Gastrocnemius medialis (tissue), 4 donors: Measurements from ENCODE around the gene TNFRSF13B. TPM values are rescaled to one million over a fixed set of nuclear protein-coding genes. Genes with fewer than 3 reads are reported as not detected.

Experiments
- ATAC-seq, 2 donors: fragments of 150-250 bp; one replicate each; pipeline ENCODE4 v1.9.1; 2016
- DNase-seq, 2 donors: peaks; one replicate each; pipeline ENCODE4 v3.0.0-alpha.2; 2019
- H3K27ac ChIP-seq, 4 donors: fragments of 200-600 bp; sonication (generic); 1 replicate in 1 of 4; 2 replicates in 3 of 4; pipeline ENCODE4 v1.5.1; 2016 to 2018; ENCODE audit warnings: mild to moderate bottlenecking in 2 of 4, moderate library complexity in 1 of 4
- H3K27me3 ChIP-seq, 3 donors: fragments of 200-600 bp; sonication (generic) in 2 of 3; 1 replicate in 1 of 3; 2 replicates in 2 of 3; pipeline versions ENCODE4 v1.5.1 to v1.6.0; 2016 to 2019; ENCODE audit warnings: mild to moderate bottlenecking in 1 of 3, moderate library complexity in 1 of 3
- H3K36me3 ChIP-seq, 2 donors: fragments of 200-600 bp; sonication (generic) in 1 of 2; one replicate each; pipeline ENCODE4 v1.5.1; 2017 to 2018
- H3K4me1 ChIP-seq, 2 donors: fragments of 200-600 bp; sonication (generic) in 1 of 2; one replicate each; pipeline ENCODE4 v1.5.1; 2016 to 2017; ENCODE audit warnings: mild to moderate bottlenecking in 2 of 2
- H3K4me3 ChIP-seq, 4 donors: fragments of 200-600 bp; sonication (generic) in 3 of 4; 1 replicate in 1 of 4; 2 replicates in 3 of 4; pipeline ENCODE4 v1.5.1; 2016 to 2019; ENCODE audit warnings: mild to moderate bottlenecking in 2 of 4
- H3K9me3 ChIP-seq, 3 donors: fragments of 200-600 bp; sonication (generic) in 2 of 3; 1 replicate in 1 of 3; 2 replicates in 2 of 3; pipeline ENCODE4 v1.5.1; 2016 to 2019
- CTCF ChIP-seq, 5 experiments: fragments of 450-650 bp in 3 of 5; fragments of 200-600 bp in 2 of 5; sonication (generic) in 2 of 5; IDR thresholded peaks in 4 of 5; conservative IDR thresholded peaks in 1 of 5; 1 replicate in 4 of 5; 2 replicates in 1 of 5; pipeline ENCODE4 v1.5.1; 2016 to 2019; ENCODE audit warnings: antibody characterized with exemption in 5 of 5, mild to moderate bottlenecking in 3 of 5, moderate library complexity in 3 of 5
- POLR2A ChIP-seq, 2 donors: fragments of 450-650 bp; IDR thresholded peaks; one replicate each; pipeline ENCODE4 v1.6.1; 2017; ENCODE audit warnings: antibody characterized with exemption in 2 of 2, mild to moderate bottlenecking in 2 of 2, moderate library complexity in 2 of 2
- in situ Hi-C, 4 donors: fragments of 200-750 bp; cut with MboI; loops; one replicate each; pipeline versions ENCODE4 v1.15.0 to v1.8.0; 2017; ENCODE audit warnings: low sequenced_read_pairs in 4 of 4
- intact Hi-C: fragments of 100-400 bp; cut with DNase I; formaldehyde crosslinking; loops from one replicate; pipeline ENCODE4 v1.15.1; 2023; ENCODE audit warnings: low total_unique reads
- total RNA-seq, 4 donors: library from RNA; depleted of rRNA; stranded (reverse); fragments of >200 nt; gene quantifications; one replicate each; pipeline versions ENCODE4 v1.1.0 to v1.2.3, GENCODE V29; 2016

Gene TNFRSF13B
- total RNA-seq, 4 donors from 2014 or later = not detected

DNA sequence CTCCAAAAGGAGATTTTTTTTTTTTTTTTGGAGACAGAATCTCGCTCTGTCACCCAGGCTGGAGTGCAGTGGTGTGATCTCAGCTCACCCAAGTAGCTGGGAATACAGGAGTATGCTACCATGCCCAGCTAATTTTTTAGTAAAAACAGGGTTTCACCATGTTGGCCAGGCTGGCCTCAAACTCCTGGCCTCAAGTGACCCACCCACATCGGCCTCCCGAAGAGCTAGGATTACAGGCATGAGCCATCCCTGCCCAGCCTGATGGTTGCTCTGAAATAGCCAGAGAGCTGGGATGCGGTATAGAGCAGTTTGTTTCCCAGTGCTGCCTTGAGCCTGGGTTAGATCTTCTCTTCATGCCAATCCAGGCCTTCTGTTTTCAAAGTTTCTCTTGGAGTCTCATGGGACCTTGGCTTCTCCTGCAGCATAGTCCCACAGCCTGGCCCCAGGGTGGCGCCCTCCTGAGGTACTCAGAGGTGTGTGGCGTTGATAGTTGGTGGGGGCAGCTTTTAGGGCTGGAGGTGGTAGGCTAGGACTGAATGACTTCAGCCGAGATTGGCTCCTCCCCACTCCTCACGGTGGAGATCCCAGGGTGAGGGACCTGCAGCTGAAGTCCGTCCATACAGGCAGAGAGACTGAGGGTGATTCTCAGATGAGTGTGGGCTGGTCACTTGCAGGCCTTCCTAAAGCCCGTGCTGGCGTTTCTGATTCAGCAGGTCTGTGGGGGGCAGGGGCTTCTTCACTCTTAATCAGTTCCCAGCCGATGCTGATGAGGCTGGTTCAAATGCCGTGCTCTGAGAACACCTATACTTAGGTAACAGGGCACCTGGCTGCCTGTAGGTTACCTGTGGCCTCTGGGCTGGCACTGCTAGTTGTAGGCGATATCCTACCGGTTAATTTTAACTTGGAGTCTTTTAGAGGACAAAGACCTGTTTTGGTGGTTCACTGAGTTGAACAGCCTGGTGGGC is 52.0 kb downstream of the TNFRSF13B start:
- H3K9me3 ChIP-seq = no peaks in the 10 kb centered on the region
- ATAC-seq = no peak
- intact Hi-C loops = no loop called here
- no peak for DNase-seq
- TF ChIP-seq POLR2A (IDR thresholded peaks at IDR 0.05) (no peak), CTCF (IDR thresholded peaks at IDR 0.05 in 4 of 5, conservative IDR thresholded peaks at IDR 0.05 in 1 of 5) (no peak)
- no peaks in the 10 kb centered on the region for H3K27me3 ChIP-seq
- H3K36me3 ChIP-seq = no peaks in the 10 kb centered on the region
- no peak overlapping the region for H3K4me3 ChIP-seq
- no peak overlapping the region for H3K27ac ChIP-seq
- in situ Hi-C loops = loop anchor here in 1 of 4 donors (10.0 kb wide), 1 partner anchor 55 kb away; the partner anchor contains the start of gene TNFRSF13B
- H3K4me1 ChIP-seq = no peaks in the 10 kb centered on the region

DNA sequence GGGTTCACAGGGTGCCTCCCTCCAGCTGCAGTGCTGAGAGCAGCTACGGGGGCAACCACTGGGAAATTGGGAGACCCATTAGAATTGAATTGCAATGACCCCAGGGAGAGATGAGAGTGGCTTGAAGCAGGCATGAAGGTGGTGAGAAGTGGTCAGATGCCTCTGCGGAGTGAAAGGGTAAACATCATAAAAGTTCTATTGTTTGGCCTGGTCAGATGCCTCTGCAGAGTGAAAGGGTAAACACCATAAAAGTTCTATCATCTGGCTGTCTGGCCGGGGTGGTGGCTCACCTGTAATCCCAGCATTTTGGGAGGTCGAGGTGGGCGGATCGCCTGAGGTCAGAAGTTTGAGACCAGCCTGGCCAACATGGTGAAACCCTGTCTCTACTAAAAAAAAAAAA is 53.5 kb downstream of the TNFRSF13B start:
- intact Hi-C loops (no loop called here), in situ Hi-C loops (loop anchor here in 1 of 4 donors (10.0 kb wide), 1 partner anchor 56 kb away; the partner anchor contains the start of gene TNFRSF13B)
- Histone ChIP-seq H3K9me3 (no peaks in the 10 kb centered on the region), H3K27me3 (no peaks in the 10 kb centered on the region), H3K4me3 (no peak overlapping the region), H3K27ac (no peak overlapping the region), H3K4me1 (no peaks in the 10 kb centered on the region), H3K36me3 (no peaks in the 10 kb centered on the region)
- DNase-seq = no peak
- no peak for TF ChIP-seq CTCF (IDR thresholded peaks at IDR 0.05 in 4 of 5, conservative IDR thresholded peaks at IDR 0.05 in 1 of 5)
- no peak for TF ChIP-seq POLR2A (IDR thresholded peaks at IDR 0.05)
- ATAC-seq = no peak

DNA sequence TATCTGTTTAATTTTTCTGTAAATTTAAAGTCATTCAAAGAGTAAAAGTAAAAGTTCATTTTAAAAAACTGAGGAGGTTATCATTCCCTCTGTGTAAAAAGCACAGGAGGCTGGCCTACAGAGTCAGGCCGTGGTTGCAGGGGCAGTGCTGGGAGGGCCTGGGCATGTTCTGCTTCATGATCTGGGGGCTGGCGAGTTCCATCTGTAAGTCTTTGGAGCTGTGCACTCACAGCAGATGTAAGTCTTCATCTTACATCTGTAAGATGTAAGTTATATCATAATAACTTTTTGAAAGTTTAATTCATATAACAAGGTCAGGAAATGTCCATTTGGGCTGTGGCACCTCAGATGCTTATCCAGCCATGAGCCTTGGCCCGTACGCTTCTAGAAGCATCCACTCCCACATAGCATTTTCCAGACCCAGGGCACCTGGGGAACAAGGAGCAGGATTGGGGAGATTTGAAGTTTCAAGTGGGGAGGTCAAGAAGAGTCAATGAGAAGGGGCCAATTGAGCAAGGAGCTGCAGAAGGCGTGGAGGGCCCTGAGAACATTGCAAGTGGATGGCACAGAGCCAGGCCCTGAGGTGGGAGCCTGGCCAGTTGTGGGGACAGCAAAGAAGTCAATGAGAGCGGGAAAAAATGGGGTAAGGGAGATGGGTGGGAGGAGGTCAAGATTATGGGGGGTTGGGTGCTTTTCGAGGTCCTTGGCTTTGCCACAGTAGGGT is 54.1 kb downstream of the TNFRSF13B start:
- Histone ChIP-seq H3K27ac (no peak overlapping the region), H3K9me3 (no peaks in the 10 kb centered on the region), H3K4me1 (no peaks in the 10 kb centered on the region), H3K4me3 (no peak overlapping the region), H3K27me3 (no peaks in the 10 kb centered on the region), H3K36me3 (no peaks in the 10 kb centered on the region)
- no peak for TF ChIP-seq CTCF (IDR thresholded peaks at IDR 0.05 in 4 of 5, conservative IDR thresholded peaks at IDR 0.05 in 1 of 5)
- in situ Hi-C loops = loop anchor here in 1 of 4 donors (10.0 kb wide), 1 partner anchor 57 kb away; the partner anchor contains the start of gene TNFRSF13B
- no peak for ATAC-seq
- intact Hi-C loops = no loop called here
- DNase-seq = no peak

GRCh38 chr17:16916557-16916920 is 55.4 kb downstream of the TNFRSF13B start:
- Histone ChIP-seq H3K4me1 (no peaks in the 10 kb centered on the region), H3K27me3 (no peaks in the 10 kb centered on the region), H3K4me3 (no peak overlapping the region), H3K9me3 (no peaks in the 10 kb centered on the region), H3K27ac (no peak overlapping the region), H3K36me3 (no peaks in the 10 kb centered on the region)
- in situ Hi-C loops = loop anchor here in 1 of 4 donors (10.0 kb wide), 1 partner anchor 58 kb away; the partner anchor contains the start of gene TNFRSF13B
- TF ChIP-seq CTCF (IDR thresholded peaks at IDR 0.05 in 4 of 5, conservative IDR thresholded peaks at IDR 0.05 in 1 of 5) (no peak), POLR2A (IDR thresholded peaks at IDR 0.05) (no peak)
- DNase-seq = no peak
- ATAC-seq = no peak
- intact Hi-C loops = no loop called here
